Spleen (tissue), 11 donors: ENCODE results near the gene MS4A18. TPM values are rescaled to one million over a fixed set of nuclear protein-coding genes. Genes with fewer than 3 reads are reported as not detected.
A peak's percentile ranks its signal among the peaks of the same experiment; 100 is the strongest.
"Not testable (repeated sequence)": the region's sequence is repeated elsewhere in the genome, so short reads cannot be mapped to it uniquely, and the experiment has no call there.

Source experiments
- DNase-seq: peaks from one replicate; pipeline ENCODE4 v3.0.0-alpha.2; 2020
- H3K27ac ChIP-seq, 8 donors: fragments of 200-600 bp; sonication (generic) in 7 of 8; 1 replicate in 4 of 8; 2 replicates in 4 of 8; pipeline versions ENCODE4 v1.5.0 to v1.8.0; 2016 to 2021; ENCODE audit warnings: inconsistent platforms in 4 of 8, mild to moderate bottlenecking in 4 of 8, moderate library complexity in 1 of 8
- H3K27me3 ChIP-seq, 7 donors: fragments of 200-600 bp; sonication (generic) in 6 of 7; replicated peaks in 1 of 7; 1 replicate in 4 of 7; 2 replicates in 3 of 7; pipeline versions ENCODE4 v1.5.0 to v1.8.0; 2016 to 2021; ENCODE audit warnings: inconsistent platforms in 3 of 7, mild to moderate bottlenecking in 1 of 7
- H3K36me3 ChIP-seq, 6 donors: fragments of 200-600 bp; sonication (generic) in 5 of 6; 1 replicate in 4 of 6; 2 replicates in 2 of 6; pipeline versions ENCODE4 v1.5.0 to v1.8.0; 2016 to 2021; ENCODE audit warnings: inconsistent platforms in 2 of 6
- H3K4me1 ChIP-seq, 6 donors: fragments of 200-600 bp; sonication (generic) in 5 of 6; 1 replicate in 3 of 6; 2 replicates in 3 of 6; pipeline versions ENCODE4 v1.5.0 to v1.8.0; 2016 to 2021; ENCODE audit warnings: inconsistent platforms in 3 of 6
- H3K4me3 ChIP-seq, 8 donors: fragments of 200-600 bp; sonication (generic) in 7 of 8; 1 replicate in 4 of 8; 2 replicates in 4 of 8; pipeline versions ENCODE4 v1.5.0 to v1.8.0; 2016 to 2021; ENCODE audit warnings: inconsistent platforms in 4 of 8, mild to moderate bottlenecking in 4 of 8, moderate library complexity in 2 of 8
- H3K9me3 ChIP-seq, 8 donors: fragments of 200-600 bp; sonication (generic) in 7 of 8; 1 replicate in 4 of 8; 2 replicates in 4 of 8; pipeline versions ENCODE4 v1.5.0 to v1.8.0; 2016 to 2021; ENCODE audit warnings: inconsistent platforms in 4 of 8
- POLR2A ChIP-seq, 3 donors: fragments of 450-650 bp; IDR thresholded peaks; one replicate each; pipeline ENCODE4 v1.5.1; 2017; ENCODE audit warnings: antibody characterized with exemption in 3 of 3, mild to moderate bottlenecking in 1 of 3
- POLR2AphosphoS5 ChIP-seq, 3 donors: sonication (generic); formaldehyde crosslinking; IDR thresholded peaks; one replicate each; pipeline ENCODE4 v1.5.1; 2017; ENCODE audit warnings: antibody characterized with exemption in 3 of 3
- WGBS, 5 donors: extraction: QIAGEN DNeasy Blood & Tissue Kit in 3 of 5; methylation state at CpG; one replicate each; pipeline versions ENCODE4 v1.1.5 to v1.1.7; 2013 to 2018; 5-methylcytosine and 5-hydroxymethylcytosine counted together
- intact Hi-C: fragments of 100-400 bp; cut with DNase I; formaldehyde crosslinking; loops from one replicate; pipeline ENCODE4 v1.15.0; 2023; ENCODE audit warnings: low total_unique reads
- polyA plus RNA-seq, 3 donors: library from polyadenylated mRNA; stranded (reverse); fragments of 200-250 nt; gene quantifications; one replicate each; pipeline ENCODE4 v1.2.1, GENCODE V29; 2013
- total RNA-seq, 7 donors: library from RNA; depleted of rRNA in 3 of 7; stranded (reverse); fragments of >200 nt in 3 of 7; fragmentation: NEBNext Ultra II Directional in 4 of 7; extraction: Animal tissue kit (Norgen Biotek cat#: 25700) in 4 of 7; gene quantifications; one replicate each; pipeline versions ENCODE4 v1.1.0 to v1.2.1, GENCODE V29; 2016 to 2021
- TF ChIP-seq, protein P1 (sequence below), 11 experiments: fragments of 200-600 bp in 7 of 11; fragments of 450-650 bp in 4 of 11; sonication (generic) in 4 of 11; IDR thresholded peaks in 8 of 11; conservative IDR thresholded peaks in 3 of 11; 1 replicate in 7 of 11; 2 replicates in 4 of 11; pipeline versions ENCODE4 v1.4.0 to v1.8.0; 2016 to 2021; ENCODE audit warnings: antibody characterized with exemption in 11 of 11, inconsistent platforms in 4 of 11, mild to moderate bottlenecking in 1 of 11
- donor health status: healthy with polysubstance abuse.
- donor health status: DM: no; HTN: no; CAD: no; lungs with moderate emphysema.
- donor health status: DM: no; HTN: no; CAD: no.
- donor health status: Bipolar disorder and iron deficiency.
- donor health status: healthy.
- donor health status: DM: no; HTN: no; CAD: no.
- donor health status: DM: yes; HTN: yes; CAD: no.

MS4A18 gene
- total and polyA plus RNA-seq, 10 donors = not detected

DNA sequence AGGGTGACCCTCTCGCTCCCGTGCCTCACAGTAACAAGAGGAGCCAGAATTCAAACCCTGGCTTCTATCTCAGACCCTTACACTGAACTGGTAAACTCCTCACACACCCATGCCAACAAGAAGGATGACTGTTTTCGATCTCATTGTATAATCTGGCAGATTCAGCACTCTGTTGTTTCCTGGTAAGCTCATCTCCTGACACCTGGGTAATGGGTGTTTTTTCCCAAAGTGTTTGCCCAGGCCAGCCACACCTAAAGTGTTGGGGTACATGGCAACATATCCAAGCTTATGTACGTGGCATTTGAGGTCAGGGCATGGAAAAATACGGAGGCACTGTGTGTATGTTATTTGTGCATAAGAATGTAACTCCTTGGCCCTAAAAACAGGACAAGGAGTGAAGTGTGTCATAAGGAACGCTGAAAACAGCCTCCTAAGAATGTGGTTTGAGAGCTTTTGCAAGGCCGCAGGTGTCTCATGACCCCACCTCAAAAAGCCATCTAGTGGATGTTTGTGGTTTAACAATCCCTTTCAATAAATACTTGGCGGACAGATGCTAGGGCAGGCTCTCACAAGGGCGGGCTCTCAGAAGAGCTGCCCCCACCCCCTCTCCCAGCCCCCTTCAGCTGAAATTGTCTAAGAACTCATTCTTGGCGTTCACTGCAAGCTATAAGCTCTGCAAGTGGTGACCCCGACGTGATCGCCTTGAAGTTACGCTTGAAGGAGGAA is 31.9 kb downstream of the MS4A18 start, which contains the start of gene MS4A15:
MS4A15 (plus strand) TSS at position 561 of the 726 bp plus-strand sequence. CDS start 6,867 bp downstream, outside the sequence.
- WGBS, 5 donors = 53 to 66% (median 62%) methylated on average over 14 of the region's 14 CpGs
- H3K4me1 ChIP-seq = peaks cover 0 to 15% (median 0%) of the 10 kb centered on the region in 6 donors
- H3K4me3 ChIP-seq = no peak within 1 kb of the TSS
- no peak within 1 kb of the TSS for H3K27ac ChIP-seq
- peaks cover 0 to 44% (median 0%) of the 10 kb centered on the region in 7 donors for H3K27me3 ChIP-seq
- TF ChIP-seq, protein P1, sequence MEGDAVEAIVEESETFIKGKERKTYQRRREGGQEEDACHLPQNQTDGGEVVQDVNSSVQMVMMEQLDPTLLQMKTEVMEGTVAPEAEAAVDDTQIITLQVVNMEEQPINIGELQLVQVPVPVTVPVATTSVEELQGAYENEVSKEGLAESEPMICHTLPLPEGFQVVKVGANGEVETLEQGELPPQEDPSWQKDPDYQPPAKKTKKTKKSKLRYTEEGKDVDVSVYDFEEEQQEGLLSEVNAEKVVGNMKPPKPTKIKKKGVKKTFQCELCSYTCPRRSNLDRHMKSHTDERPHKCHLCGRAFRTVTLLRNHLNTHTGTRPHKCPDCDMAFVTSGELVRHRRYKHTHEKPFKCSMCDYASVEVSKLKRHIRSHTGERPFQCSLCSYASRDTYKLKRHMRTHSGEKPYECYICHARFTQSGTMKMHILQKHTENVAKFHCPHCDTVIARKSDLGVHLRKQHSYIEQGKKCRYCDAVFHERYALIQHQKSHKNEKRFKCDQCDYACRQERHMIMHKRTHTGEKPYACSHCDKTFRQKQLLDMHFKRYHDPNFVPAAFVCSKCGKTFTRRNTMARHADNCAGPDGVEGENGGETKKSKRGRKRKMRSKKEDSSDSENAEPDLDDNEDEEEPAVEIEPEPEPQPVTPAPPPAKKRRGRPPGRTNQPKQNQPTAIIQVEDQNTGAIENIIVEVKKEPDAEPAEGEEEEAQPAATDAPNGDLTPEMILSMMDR (IDR thresholded peaks at IDR 0.05 in 8 of 11, conservative IDR thresholded peaks at IDR 0.05 in 3 of 11) = peak in 6 of 11 experiments; percentile 14 to 41 (median 30)
- no peak for TF ChIP-seq POLR2A (IDR thresholded peaks at IDR 0.05)
- intact Hi-C loops = no loop called here
- H3K36me3 ChIP-seq = no peaks in the 10 kb centered on the region
- peak; percentile 24 for DNase-seq
- no peaks in the 10 kb centered on the region for H3K9me3 ChIP-seq

DNA sequence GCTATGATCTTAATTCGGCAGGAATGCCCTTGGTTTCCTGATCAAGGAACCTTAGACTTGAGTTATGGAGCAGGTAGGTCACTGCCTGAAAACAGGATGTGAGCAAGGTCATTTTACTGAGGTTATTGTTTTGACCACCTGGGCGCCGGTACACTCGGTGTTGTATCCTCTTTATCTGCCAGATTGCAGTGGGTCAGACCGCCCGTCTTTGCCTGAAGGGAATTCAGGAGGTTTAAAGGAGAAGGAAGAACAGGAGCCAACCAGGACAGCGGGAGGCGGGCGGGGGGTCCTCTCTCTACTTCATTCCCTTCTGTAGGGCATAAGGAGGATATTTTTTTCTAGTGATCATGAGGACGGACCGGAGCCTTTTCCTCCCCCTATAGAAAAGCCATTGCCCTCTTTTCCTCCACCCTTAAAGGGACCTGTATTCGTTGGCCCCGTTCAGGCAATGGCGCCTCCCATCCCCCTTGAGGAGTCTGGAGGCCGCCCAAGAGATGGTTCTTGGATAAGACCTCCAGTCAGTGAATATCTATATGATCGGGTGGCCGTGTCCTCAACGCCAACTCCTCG is 32.8 kb downstream of the MS4A18 start:
- Histone ChIP-seq H3K4me3 (no peak overlapping the region), H3K36me3 (no peaks in the 10 kb centered on the region), H3K27ac (no peak overlapping the region), H3K4me1 (peaks cover 0 to 23% (median 2%) of the 10 kb centered on the region in 6 donors), H3K27me3 (peaks cover 0 to 37% (median 0%) of the 10 kb centered on the region in 7 donors), H3K9me3 (no peaks in the 10 kb centered on the region)
- DNase-seq = no peak
- intact Hi-C loops = no loop called here
- TF ChIP-seq POLR2A (IDR thresholded peaks at IDR 0.05) = no peak
- TF ChIP-seq, protein P1 (IDR thresholded peaks at IDR 0.05 in 8 of 11, conservative IDR thresholded peaks at IDR 0.05 in 3 of 11) = no peak
- no peak for TF ChIP-seq POLR2AphosphoS5 (IDR thresholded peaks at IDR 0.05)
- WGBS, 5 donors = 87 to 91% (median 88%) methylated on average over 19 of the region's 19 CpGs

- intact Hi-C loops, H3K4me3 ChIP-seq: not testable (repeated sequence)
- H3K4me1 ChIP-seq = peaks cover 0 to 36% (median 2%) of the 10 kb centered on the region in 6 donors
These were observed 34.2 kb downstream of the MS4A18 start for GRCh38 chr11:60758671-60759070.

DNA sequence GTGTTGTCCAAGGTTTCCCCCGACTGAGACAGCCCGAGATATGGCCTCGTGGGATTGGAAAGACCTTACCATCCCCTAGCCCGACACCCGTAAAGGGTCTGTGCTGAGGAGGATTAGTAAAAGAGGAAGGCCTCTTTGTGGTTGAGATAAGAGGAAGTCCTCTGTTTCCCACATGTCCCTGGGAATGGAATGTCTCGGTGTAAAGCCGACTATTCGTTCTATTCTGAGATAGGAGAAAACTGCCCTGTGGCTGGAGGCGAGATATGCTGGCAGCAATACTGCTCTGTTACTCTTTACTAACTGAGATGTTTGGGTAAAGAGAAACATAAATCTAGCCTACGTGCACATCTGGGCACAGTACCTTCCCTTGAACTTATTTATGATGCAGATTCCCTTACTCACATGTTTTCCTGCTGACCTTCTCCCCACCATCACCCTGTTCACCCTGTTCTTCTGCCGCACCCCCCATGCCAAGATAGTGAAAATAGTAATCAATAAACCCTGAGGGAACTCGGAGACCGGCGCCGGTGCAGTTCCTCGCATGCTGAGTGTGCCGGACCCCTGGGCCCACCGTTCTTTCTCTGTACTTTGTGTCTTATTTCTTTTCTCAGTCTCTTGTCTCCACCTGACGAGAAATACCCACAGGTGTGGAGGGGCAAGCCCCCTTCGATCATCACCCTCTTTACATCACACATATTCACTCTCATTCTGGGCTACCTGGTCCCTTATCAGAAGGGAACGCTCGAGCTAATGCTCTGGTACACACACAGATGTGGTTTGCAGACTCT is 35.1 kb downstream of the MS4A18 start:
- H3K9me3 ChIP-seq, H3K4me3 ChIP-seq, H3K27ac ChIP-seq, H3K36me3 ChIP-seq, intact Hi-C loops: not testable (repeated sequence)
- Histone ChIP-seq H3K27me3 (peaks cover 0 to 36% (median 0%) of the 10 kb centered on the region in 7 donors), H3K4me1 (peaks cover 0 to 36% (median 2%) of the 10 kb centered on the region in 6 donors)
- DNase-seq = peak; percentile 43
- 52 to 72% (median 56%) methylated on average over 22 of the region's 22 CpGs for WGBS, 5 donors

More at GRCh38 chr11:60758671-60759070, 34.2 kb downstream of the MS4A18 start:
- DNase-seq, H3K27ac ChIP-seq, H3K9me3 ChIP-seq, H3K36me3 ChIP-seq: not testable (repeated sequence)
- 89 to 96% (median 91%) methylated on average over 4 of the region's 4 CpGs for WGBS, 5 donors
- H3K27me3 ChIP-seq = peaks cover 0 to 32% (median 0%) of the 10 kb centered on the region in 7 donors
